WTC11 (cell line): Measurements from ENCODE around the gene TCEANC. TPM values are rescaled to one million over a fixed set of nuclear protein-coding genes. Genes with fewer than 3 reads are reported as not detected.

Source experiments
- ATAC-seq: fragments of 200-7000 bp; cut with Tn5 transposase; 2 replicates; pipeline ENCODE4 v1.10.0; 2021; ENCODE audit warnings: mild to moderate bottlenecking, moderate library complexity
- CTCF ChIA-PET: fragments of 300-600 bp; sonication (Branson Sonifier 250); formaldehyde crosslinking; loops from one replicate; lab custom pipeline; 2021; ENCODE audit warnings: antibody characterized with exemption; lab: Charles Lee
- POLR2A ChIA-PET: fragments of 350-600 bp; sonication (Branson Sonifier 250); formaldehyde crosslinking; loops from one replicate; lab custom pipeline; 2021; ENCODE audit warnings: antibody characterized with exemption; lab: Charles Lee
- DNase-seq: peaks from one replicate; pipeline ENCODE4 v3.0.0; 2021; ENCODE audit warnings: low spot score
- H3K27ac Mint-ChIP-seq: 2 replicates; pipeline ENCODE4 v1.8.0; 2021; ENCODE audit warnings: mixed read lengths
- H3K27me3 Mint-ChIP-seq: 2 replicates; pipeline ENCODE4 v1.8.0; 2021; ENCODE audit warnings: low read depth, mild to moderate bottlenecking, moderate library complexity, mixed read lengths
- H3K36me3 Mint-ChIP-seq: 2 replicates; pipeline ENCODE4 v1.8.0; 2021; ENCODE audit warnings: mixed read lengths
- H3K4me1 Mint-ChIP-seq: 2 replicates; pipeline ENCODE4 v1.8.0; 2022; ENCODE audit warnings: mixed read lengths
- H3K4me3 Mint-ChIP-seq: 2 replicates; pipeline ENCODE4 v1.8.0; 2021; ENCODE audit warnings: mild to moderate bottlenecking, moderate library complexity, mixed read lengths
- H3K9me3 Mint-ChIP-seq: 2 replicates; pipeline ENCODE4 v1.8.0; 2021; ENCODE audit warnings: mixed read lengths
- ATF2 ChIP-seq: sonication (generic); formaldehyde crosslinking; IDR thresholded peaks from 2 replicates; pipeline ENCODE4 v1.8.1; 2022; ENCODE audit warnings: low read depth, missing genetic modification reagents, borderline replicate concordance
- CBFB ChIP-seq: sonication (generic); formaldehyde crosslinking; IDR thresholded peaks from 2 replicates; pipeline ENCODE4 v1.8.1; 2022; ENCODE audit warnings: mild to moderate bottlenecking, low read depth, missing genetic modification reagents
- E2F4 ChIP-seq: sonication (generic); formaldehyde crosslinking; IDR thresholded peaks from 2 replicates; pipeline ENCODE4 v1.8.1; 2022; ENCODE audit warnings: low read depth, mild to moderate bottlenecking, moderate library complexity, missing genetic modification reagents, borderline replicate concordance
- ESRRA ChIP-seq: sonication (generic); formaldehyde crosslinking; IDR thresholded peaks from 2 replicates; pipeline ENCODE4 v1.8.1; 2022; ENCODE audit warnings: mild to moderate bottlenecking, missing genetic modification reagents, borderline replicate concordance
- ETV6 ChIP-seq: sonication (generic); formaldehyde crosslinking; IDR thresholded peaks from 2 replicates; pipeline ENCODE4 v1.8.1; 2022; ENCODE audit warnings: mild to moderate bottlenecking, missing genetic modification reagents
- IRF2 ChIP-seq: sonication (generic); formaldehyde crosslinking; IDR thresholded peaks from 2 replicates; pipeline ENCODE4 v1.8.0; 2022; ENCODE audit warnings: low read depth, missing genetic modification reagents, borderline replicate concordance
- JAZF1 ChIP-seq: fragments of 250-450 bp; sonication (Bioruptor Pico); IDR thresholded peaks from 2 replicates; pipeline ENCODE4 v1.9.0; 2021; ENCODE audit warnings: moderate library complexity, mild to moderate bottlenecking, inconsistent platforms
- JUN ChIP-seq: sonication (generic); formaldehyde crosslinking; IDR thresholded peaks from 2 replicates; pipeline ENCODE4 v1.8.0; 2023; ENCODE audit warnings: mild to moderate bottlenecking, missing genetic modification reagents
- MXD4 ChIP-seq: fragments of 250-450 bp; sonication (Bioruptor Pico); IDR thresholded peaks from 2 replicates; pipeline ENCODE4 v1.8.0; 2021; ENCODE audit warnings: mild to moderate bottlenecking, moderate library complexity, borderline replicate concordance
- NR2C2 ChIP-seq: sonication (generic); formaldehyde crosslinking; IDR thresholded peaks from 2 replicates; pipeline ENCODE4 v1.8.0; 2022; ENCODE audit warnings: mild to moderate bottlenecking, missing genetic modification reagents
- PRDM15 ChIP-seq: sonication (generic); formaldehyde crosslinking; IDR thresholded peaks from 2 replicates; pipeline ENCODE4 v1.8.0; 2022; ENCODE audit warnings: missing genetic modification reagents
- SMAD4 ChIP-seq: sonication (generic); formaldehyde crosslinking; IDR thresholded peaks from 2 replicates; pipeline ENCODE4 v1.8.0; 2022; ENCODE audit warnings: mild to moderate bottlenecking, missing genetic modification reagents
- SP1 ChIP-seq: sonication (generic); formaldehyde crosslinking; conservative IDR thresholded peaks from 2 replicates; pipeline ENCODE4 v1.8.1; 2022; ENCODE audit warnings: missing genetic modification reagents
- ZNF121 ChIP-seq: sonication (generic); formaldehyde crosslinking; IDR thresholded peaks from 2 replicates; pipeline ENCODE4 v1.8.0; 2023; ENCODE audit warnings: missing genetic modification reagents
- ZNF263 ChIP-seq: sonication (generic); formaldehyde crosslinking; IDR thresholded peaks from 2 replicates; pipeline ENCODE4 v1.8.1; 2022; ENCODE audit warnings: low read depth, mild to moderate bottlenecking, moderate library complexity, missing genetic modification reagents
- ZNF425 ChIP-seq: fragments of 250-450 bp; sonication (Bioruptor Pico); conservative IDR thresholded peaks from 2 replicates; pipeline ENCODE4 v1.9.0; 2021; ENCODE audit warnings: mild to moderate bottlenecking
- total RNA-seq: library from RNA; stranded (reverse); gene quantifications from 3 replicates; pipeline ENCODE4 v1.2.3, GENCODE V29; 2021
- TF ChIP-seq, protein P1 (sequence below): sonication (generic); formaldehyde crosslinking; IDR thresholded peaks from 2 replicates; pipeline ENCODE4 v1.8.1; 2022; ENCODE audit warnings: mild to moderate bottlenecking, missing genetic modification reagents, moderate library complexity, borderline replicate concordance
- TF ChIP-seq, protein P2 (sequence below): fragments of 250-450 bp; sonication (Bioruptor Pico); IDR thresholded peaks from 2 replicates; pipeline ENCODE4 v1.9.0; 2021; ENCODE audit warnings: moderate library complexity, mild to moderate bottlenecking, inconsistent platforms, borderline replicate concordance
- TF ChIP-seq, protein P3 (sequence below): sonication (generic); formaldehyde crosslinking; IDR thresholded peaks from 2 replicates; pipeline ENCODE4 v1.8.1; 2023; ENCODE audit warnings: mild to moderate bottlenecking, missing genetic modification reagents
- TF ChIP-seq, protein P4 (sequence below): sonication (generic); formaldehyde crosslinking; IDR thresholded peaks from 2 replicates; pipeline ENCODE4 v1.8.0; 2023; ENCODE audit warnings: missing genetic modification reagents
- TF ChIP-seq, protein P5 (sequence below): sonication (generic); formaldehyde crosslinking; IDR thresholded peaks from 2 replicates; pipeline ENCODE4 v1.8.1; 2023; ENCODE audit warnings: mild to moderate bottlenecking, moderate library complexity, missing genetic modification reagents

The TCEANC gene
- total RNA-seq, 1 experiment from 2014 or later = 2.0 TPM

DNA sequence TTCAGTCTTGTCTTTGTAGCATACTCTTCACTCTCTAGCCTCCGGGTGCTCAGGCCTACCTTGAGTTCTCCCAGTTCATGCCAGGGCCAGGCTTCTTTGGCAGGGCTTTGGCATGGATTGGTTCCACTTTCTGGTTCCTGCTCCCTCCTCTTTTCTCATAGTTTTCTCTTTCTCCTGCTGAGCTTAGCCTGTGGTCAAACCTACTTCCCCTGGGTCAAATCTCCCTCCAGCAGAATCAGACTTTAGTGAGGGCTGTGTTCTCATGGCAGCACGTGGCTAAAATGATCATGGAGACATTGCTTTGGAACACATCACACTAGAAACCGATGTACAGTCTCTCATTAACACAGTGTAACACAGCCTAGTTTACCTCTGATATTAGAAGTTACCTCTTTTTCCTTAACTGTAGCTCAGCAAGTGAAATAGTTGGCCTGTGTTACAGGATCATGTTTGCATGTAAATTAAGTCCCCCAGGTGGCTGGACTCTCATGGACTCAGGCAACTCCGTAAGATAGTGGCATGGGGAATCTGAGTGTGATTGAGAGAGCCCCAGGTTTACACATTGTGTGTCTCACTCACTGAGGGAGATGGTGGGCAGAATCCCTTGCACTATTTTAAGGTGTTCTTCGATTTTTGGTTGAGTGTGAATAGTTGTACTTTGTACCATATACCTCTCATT, 49.3 kb downstream of the TCEANC start (continued):
- TF ChIP-seq, protein P1, sequence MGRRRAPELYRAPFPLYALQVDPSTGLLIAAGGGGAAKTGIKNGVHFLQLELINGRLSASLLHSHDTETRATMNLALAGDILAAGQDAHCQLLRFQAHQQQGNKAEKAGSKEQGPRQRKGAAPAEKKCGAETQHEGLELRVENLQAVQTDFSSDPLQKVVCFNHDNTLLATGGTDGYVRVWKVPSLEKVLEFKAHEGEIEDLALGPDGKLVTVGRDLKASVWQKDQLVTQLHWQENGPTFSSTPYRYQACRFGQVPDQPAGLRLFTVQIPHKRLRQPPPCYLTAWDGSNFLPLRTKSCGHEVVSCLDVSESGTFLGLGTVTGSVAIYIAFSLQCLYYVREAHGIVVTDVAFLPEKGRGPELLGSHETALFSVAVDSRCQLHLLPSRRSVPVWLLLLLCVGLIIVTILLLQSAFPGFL (CRISPR knock-in tag) = no peak
- TF ChIP-seq, protein P2, sequence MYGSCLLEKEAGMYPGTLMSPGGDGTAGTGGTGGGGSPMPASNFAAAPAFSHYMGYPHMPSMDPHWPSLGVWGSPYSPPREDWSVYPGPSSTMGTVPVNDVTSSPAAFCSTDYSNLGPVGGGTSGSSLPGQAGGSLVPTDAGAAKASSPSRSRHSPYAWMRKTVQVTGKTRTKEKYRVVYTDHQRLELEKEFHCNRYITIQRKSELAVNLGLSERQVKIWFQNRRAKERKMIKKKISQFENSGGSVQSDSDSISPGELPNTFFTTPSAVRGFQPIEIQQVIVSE (CRISPR knock-in tag) = no peak
- TF ChIP-seq JUN (CRISPR knock-in tag) (no peak), ATF2 (CRISPR knock-in tag) (no peak), PRDM15 (no peak), CBFB (CRISPR knock-in tag) (no peak)

DNA sequence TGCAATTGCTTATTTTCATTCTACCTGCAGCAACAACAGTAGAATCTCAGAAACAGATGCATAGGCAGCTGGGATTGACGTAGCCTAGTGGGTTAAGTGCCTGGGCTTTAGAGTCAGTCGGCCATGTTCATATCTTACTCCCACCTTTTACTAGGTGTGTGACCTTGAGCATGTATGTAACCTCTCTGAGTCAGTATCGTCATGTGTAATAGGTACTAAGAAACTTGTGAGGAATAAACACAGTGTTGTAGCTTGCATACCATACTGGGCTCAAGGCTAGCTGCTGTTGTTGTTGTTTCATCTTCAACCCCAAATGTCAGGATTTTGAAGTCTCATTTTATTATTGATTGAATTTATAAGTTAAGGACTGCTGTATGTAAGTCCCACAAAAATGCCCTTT, 50.2 kb downstream of the TCEANC start:
- H3K36me3 Mint-ChIP-seq = no peaks in the 10 kb centered on the region; the same call in 1 of the 2 replicates
- CTCF ChIA-PET = no interaction called here
- TF ChIP-seq SMAD4 (CRISPR knock-in tag) = no peak
- TF ChIP-seq ZNF121 (CRISPR knock-in tag) = no peak
- TF ChIP-seq, protein P3, sequence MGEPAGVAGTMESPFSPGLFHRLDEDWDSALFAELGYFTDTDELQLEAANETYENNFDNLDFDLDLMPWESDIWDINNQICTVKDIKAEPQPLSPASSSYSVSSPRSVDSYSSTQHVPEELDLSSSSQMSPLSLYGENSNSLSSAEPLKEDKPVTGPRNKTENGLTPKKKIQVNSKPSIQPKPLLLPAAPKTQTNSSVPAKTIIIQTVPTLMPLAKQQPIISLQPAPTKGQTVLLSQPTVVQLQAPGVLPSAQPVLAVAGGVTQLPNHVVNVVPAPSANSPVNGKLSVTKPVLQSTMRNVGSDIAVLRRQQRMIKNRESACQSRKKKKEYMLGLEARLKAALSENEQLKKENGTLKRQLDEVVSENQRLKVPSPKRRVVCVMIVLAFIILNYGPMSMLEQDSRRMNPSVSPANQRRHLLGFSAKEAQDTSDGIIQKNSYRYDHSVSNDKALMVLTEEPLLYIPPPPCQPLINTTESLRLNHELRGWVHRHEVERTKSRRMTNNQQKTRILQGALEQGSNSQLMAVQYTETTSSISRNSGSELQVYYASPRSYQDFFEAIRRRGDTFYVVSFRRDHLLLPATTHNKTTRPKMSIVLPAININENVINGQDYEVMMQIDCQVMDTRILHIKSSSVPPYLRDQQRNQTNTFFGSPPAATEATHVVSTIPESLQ (CRISPR knock-in tag) = no peak
- no peak for TF ChIP-seq E2F4
- TF ChIP-seq NR2C2 (CRISPR knock-in tag) = no peak
- TF ChIP-seq ETV6 (CRISPR knock-in tag) = no peak
- no peak for TF ChIP-seq ESRRA
- no peak for TF ChIP-seq ZNF425 (CRISPR knock-in tag)
- TF ChIP-seq JAZF1 (CRISPR knock-in tag) = no peak
- no peak for TF ChIP-seq SP1 (CRISPR knock-in tag)
- TF ChIP-seq, protein P4, sequence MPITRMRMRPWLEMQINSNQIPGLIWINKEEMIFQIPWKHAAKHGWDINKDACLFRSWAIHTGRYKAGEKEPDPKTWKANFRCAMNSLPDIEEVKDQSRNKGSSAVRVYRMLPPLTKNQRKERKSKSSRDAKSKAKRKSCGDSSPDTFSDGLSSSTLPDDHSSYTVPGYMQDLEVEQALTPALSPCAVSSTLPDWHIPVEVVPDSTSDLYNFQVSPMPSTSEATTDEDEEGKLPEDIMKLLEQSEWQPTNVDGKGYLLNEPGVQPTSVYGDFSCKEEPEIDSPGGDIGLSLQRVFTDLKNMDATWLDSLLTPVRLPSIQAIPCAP (CRISPR knock-in tag) = no peak
- no peak for TF ChIP-seq MXD4 (CRISPR knock-in tag)
- no peak for TF ChIP-seq IRF2 (CRISPR knock-in tag)
- no peak for TF ChIP-seq ZNF263
- TF ChIP-seq, protein P5, sequence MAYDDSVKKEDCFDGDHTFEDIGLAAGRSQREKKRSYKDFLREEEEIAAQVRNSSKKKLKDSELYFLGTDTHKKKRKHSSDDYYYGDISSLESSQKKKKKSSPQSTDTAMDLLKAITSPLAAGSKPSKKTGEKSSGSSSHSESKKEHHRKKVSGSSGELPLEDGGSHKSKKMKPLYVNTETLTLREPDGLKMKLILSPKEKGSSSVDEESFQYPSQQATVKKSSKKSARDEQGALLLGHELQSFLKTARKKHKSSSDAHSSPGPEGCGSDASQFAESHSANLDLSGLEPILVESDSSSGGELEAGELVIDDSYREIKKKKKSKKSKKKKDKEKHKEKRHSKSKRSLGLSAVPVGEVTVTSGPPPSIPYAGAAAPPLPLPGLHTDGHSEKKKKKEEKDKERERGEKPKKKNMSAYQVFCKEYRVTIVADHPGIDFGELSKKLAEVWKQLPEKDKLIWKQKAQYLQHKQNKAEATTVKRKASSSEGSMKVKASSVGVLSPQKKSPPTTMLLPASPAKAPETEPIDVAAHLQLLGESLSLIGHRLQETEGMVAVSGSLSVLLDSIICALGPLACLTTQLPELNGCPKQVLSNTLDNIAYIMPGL (CRISPR knock-in tag) = no peak

More for the DNA sequence above, 50.2 kb downstream of the TCEANC start:
- Mint-ChIP-seq H3K4me3 (no peak overlapping the region), H3K9me3 (no peaks in the 10 kb centered on the region), H3K27me3 (no peaks in the 10 kb centered on the region), H3K27ac (no peak overlapping the region), H3K4me1 (peaks cover 23% of the 10 kb centered on the region)
- ATAC-seq (no peak), DNase-seq (no peak)
- POLR2A ChIA-PET = no interaction called here
